HG03280 (cell line): ENCODE results near the gene FAM72B.
"Not testable (repeated sequence)": the region's sequence is repeated elsewhere in the genome, so short reads cannot be mapped to it uniquely, and the experiment has no call there.

Experiments used
- ATAC-seq: cut with Tn5 transposase; IDR thresholded peaks from one replicate; pipeline ENCODE4 v1.9.1; 2021; ENCODE audit warnings: mild to moderate bottlenecking, moderate library complexity; ENCODE audit not compliant: unreplicated experiment

Gene FAM72B

DNA sequence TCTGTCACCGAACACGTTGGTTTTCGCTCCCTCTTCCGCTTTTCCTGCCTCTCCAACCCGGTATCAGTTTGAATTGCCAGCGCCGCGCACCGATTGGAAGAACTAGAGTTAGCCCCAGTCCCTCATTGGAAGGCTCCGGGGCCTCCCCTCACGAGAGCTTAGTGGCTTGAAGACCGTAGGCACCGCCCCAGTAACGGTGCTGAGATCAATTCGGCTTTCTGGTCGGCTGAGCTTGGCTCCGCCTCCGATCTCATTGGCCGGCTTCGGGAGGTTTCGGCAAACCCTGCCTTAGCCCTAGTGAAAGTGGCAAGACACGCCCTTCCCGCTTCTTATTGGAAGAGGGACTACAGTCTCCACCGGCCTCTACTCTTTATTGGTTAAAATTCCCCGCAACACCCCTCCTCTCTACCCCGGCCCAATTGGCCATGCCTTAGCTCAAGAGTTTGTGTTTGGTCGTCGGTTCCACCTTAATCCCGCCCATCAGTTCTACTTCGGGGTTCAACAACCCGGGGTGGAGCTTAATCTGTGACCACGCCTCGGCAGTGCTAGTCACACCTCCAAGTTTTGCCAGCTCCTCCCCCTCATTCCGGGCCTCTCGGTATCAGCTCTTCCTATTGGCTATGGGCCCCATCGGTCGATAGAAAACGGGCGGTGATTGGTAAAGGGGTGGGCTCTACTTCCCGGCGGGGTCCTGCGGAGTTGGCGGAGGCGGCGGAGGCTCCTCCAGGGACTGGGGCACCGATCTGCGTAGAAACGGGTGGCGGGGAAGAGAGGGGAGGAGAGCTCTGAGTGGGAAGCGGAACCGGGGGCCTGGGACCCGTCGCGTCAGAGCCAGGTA lies at the start of gene FAM72B, which contains the start of gene SRGAP2C:
Gene FAM72B (minus strand): TSS at position 51 of the 838 bp plus-strand sequence. CDS start 851 bp downstream, outside the sequence.
Gene SRGAP2C (plus strand): TSS at position 686 of the 838 bp plus-strand sequence. CDS start 2,472 bp downstream, outside the sequence.
- peak; percentile 85 for ATAC-seq

DNA sequence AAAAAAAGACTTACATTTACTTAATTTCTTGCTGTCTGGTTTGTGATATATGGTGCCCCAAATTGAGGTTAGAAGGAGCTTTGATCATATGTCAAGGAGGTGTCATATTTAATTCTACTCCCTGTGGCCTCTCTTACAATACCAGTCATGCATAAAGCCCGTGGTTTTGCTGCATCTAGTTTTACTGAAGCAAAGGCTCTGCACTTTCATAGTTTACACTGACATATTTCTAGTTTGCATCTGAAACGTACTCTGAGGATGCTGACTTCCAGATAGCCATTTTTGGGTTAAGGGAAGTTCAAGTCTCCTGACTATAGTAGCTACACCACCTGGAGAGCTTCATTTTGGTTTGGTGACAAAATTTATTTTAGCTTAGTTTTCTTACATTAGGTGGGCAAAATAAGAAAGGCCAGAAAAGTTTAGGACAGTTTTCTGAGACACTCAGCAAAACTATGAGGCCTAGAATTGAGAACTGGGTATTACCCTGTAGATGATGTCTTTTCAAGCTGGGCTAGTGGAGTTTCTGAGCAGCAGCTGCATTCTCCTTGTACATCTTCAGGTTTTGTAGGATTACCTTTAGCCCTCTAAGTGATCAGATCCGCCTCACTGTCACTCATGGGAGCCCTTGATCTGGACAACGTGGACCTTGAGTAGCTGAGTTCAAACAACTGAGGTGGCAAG lies 48.4 kb upstream of the FAM72B start:
- not testable (repeated sequence) for ATAC-seq

DNA sequence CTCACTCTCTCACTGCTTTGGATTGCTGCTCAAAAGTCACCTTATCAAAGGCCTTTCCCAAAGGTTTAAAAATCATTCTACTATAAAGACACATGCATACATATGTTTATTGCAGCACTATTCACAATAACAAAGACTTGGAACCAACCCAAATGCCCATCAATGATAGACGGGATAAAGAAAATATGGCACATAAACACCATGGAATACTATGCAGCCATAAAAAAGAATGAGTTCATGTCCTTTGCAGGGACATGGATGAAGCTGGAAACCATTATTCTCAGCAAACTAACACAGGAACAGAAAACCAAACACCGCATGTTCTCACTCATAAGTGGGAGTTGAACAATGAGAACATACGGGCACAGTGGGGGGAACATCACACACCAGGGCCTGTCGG lies 46.5 kb upstream of the FAM72B start:
- ATAC-seq = not testable (repeated sequence)

DNA sequence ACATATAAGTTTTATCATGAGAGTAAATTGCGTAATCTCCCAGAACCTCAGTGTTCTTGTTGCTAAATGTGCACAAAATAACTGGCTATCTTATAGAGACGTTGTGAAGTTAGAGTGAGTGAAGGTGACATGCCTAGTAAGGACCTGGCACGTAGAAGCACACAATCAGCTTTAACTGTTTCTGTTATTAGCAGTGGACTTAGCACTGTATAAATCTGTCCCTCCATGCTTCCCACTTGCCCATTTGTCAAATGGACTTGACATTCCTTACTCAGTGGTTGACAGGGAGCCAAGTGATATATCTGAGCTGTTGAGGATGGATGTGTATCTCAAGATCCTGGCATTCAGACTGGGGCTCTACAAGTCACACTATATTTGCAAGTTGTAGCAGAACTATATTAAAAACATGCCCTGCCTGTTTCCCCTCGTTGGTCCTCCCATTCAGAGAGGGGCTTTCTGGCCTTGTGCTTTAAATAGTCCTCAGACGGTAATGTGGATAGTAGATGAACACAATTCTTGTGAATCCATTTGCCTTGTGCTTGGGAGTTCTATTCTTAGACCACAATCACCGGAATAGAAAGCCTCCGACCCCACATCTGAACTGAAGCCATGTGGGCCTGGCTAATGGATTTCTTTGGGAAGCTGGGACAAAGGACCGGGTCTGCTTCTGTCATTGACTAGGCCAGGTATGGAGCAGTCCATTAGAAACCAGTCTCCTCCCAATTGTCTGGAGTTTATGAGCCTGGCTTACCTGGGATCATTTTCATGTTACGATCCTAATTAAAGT lies 43.6 kb upstream of the FAM72B start:
- not testable (repeated sequence) for ATAC-seq

DNA sequence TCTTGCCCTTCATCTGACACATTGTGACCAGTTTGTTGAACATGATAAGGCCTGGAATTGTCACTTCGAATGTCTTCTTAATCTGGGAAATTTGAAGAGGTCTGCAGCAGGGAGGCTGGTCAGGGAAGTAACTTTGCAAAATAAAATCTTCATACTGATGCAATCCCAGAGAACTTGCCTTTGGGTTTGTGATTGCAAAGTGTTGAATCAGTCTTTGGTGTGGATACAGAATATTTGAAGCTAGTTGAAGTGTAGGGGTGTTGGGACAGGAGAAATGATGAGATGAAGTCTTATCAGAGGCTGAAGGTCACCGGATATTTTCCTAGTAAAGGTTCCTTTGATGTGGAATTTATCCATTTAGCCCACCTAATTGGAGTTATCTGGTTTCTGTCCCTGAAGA lies 42.8 kb upstream of the FAM72B start:
- not testable (repeated sequence) for ATAC-seq

DNA sequence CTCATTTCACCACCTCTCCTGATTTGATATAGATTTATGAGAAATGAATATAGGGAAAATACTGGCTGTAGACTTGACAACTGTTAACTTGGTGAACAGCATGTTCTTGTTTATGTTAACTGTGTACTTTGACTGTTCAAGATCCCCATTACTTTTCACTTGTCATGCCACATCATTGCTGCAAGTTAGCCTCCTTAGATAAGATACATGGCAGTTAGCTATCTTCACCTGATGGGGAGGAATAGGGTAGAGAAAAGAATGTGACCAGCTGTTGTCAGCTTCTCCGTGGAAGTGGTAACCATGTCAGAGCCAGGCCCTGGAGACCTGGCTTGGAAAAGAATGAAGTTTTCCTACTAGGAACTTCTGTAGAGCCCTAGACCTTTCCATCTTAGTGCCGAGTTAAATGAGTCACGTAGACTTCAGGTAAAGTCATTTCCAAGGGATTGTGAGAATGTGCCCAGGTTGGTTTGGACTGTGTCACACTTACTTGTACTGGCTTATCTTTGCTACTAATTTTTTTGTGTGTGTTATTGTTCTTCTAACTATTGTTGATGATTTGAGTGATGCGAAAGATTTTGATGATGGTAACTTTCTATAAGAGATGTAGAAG lies 42.3 kb upstream of the FAM72B start:
- ATAC-seq = not testable (repeated sequence)

DNA sequence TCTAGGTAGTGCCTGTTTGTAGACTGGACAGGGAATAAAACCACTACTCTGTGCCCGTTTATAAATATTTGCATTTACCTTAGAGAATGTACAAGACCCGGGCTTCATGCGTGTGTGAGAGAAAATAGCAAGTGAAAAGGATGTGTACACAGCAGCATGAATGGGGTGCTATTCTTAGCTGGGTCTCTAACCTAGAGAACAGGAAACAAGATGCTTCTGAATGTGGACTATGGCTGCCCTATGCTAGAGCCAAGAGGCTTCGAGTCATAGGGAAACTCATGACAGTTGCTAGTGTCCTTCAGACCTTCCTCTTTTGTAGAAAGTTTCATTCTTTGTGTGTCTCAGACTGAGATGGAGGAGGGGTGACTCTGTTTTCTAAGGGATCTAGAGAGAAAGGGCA lies 40.6 kb upstream of the FAM72B start:
- peak; percentile 93 for ATAC-seq

DNA sequence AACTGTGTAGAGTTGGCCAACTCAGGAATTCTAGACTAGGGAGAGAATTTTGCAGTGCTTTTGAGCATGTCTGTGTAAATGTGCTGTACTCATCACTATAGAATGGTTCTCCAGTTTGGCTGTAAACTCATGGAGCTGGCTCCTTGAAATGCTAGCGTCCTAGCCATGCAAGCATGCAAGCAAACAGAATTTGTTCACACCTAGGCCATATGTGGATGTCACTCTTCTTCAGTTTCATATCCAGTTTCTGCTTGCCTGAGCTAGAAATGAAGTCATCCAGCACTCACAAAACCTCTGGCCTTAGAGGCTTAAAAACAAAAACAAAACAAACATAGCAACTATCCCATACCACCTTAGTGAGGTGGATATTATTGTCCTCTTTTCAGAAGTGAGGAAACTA lies 37.6 kb upstream of the FAM72B start:
- peak; percentile 53 for ATAC-seq

DNA sequence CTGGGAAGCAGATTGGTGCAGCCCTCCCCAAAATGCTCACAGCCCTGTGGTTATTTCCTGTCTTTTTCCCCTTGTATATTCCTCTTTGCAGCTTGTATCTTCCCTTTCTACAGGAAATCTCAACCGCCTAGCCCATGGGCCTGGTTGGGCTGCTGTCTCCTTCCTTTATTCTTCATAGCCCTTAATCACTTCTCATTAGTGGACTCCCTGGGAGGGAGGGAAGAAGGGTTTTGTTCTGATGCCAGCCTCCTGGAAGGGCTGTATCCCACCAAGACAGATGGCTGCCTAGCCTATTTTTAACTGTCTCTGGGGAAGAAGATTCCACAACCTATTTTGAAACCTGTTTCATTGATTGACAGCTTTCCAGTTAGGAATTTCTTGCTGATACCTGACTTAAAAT lies 32.5 kb upstream of the FAM72B start:
- not testable (repeated sequence) for ATAC-seq

DNA sequence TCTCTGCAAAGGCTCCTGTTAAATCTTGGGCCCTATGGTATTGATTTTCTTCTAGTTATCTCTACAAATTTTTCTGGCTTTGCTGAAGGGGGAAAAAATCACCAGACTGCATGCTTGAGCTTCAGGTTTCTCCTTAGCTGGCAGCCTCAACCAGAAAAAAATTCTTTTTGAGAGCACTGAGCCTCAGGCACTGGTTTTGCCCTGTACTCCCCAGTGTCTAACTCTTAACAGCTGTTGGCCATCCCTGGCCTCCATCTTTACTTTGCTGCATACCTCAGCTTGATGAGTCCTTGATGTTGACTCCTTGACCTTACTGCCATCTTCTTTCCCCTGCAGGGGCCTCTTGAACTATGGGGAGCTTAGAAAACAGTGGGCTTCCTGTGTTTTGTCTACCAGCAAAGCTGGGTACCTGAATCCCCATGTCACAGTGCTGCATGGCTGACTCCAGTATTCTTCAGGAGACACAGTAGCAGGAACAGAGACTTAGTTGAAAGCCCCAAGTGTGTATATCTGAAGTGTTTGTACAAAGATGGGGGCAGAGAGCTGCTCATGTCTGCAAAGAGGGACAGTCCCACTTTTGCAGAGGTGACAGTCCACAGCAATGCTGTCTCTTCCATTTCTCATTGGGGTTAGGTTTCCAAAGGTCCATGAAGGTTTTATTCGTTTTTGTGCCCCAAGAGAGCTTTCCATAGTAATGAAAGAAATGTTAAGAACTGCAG lies 31.7 kb upstream of the FAM72B start:
- not testable (repeated sequence) for ATAC-seq

DNA sequence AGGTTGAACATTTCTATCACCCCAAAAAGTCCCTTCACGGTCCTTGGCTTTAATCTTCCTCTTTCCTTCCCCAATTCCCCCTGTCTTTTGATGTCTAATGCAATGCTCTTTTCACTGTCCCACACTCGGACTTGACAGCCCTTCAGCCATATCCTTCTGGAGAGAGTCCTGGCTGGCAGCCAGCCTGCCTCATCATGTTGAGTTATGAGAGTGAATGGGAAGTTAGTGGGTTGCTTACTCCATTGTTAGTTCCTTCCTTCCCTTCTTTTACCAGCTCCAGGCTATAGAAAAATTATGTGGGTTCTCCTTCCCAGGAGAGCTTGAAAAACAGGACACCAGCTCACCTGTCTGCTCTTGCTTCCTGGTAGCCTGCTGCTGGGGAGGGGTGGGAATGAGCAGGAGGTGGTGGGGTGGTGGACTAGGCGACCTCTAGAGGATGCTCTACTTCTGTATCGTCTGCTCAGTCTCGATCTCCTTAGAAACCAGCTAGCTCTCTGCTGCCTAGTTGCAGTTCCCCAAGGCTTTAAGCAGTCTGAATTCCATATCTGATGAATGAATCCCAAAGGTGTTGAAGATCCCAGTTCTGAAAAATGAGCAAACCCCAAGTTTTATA lies 30.5 kb upstream of the FAM72B start:
- ATAC-seq = not testable (repeated sequence)

DNA sequence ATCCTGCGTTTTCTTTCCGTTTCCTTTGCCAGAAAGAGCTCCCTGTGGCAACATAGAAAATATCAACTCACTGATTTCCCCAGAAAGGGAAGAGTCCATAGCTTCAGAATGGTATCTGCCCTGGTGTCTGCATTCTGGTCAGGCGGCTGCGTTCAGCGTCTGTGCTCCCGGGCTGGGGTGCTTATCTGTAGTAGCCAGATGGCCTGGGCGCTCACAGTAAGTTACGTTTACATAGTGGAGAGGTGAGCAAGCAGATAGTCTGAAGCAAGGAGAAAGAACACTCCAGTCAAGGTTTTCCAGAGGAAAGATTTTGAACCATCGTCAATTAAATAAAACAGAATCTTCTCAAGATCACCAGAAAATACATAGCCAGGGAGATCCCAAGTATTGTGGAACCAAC lies 29.4 kb upstream of the FAM72B start:
- not testable (repeated sequence) for ATAC-seq

DNA sequence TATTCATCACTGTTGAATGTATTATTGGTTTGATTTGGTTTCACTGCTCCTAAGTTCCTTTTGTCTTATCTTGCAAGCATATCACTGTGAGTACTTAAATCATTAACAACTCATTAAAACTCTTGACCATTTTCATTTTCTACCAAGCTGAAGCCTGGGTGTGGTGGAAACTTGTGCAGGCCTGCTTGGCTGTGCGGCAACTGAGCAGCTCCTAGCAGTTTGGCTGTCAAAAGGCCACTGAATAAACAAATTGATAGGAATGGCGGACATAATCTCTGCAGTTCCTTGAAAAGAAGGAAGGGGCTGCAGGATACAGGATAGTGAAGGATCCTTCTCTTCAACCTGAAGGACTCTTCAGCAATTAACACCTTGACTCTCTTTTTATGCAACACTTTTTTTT lies 26.6 kb upstream of the FAM72B start:
- ATAC-seq = not testable (repeated sequence)

DNA sequence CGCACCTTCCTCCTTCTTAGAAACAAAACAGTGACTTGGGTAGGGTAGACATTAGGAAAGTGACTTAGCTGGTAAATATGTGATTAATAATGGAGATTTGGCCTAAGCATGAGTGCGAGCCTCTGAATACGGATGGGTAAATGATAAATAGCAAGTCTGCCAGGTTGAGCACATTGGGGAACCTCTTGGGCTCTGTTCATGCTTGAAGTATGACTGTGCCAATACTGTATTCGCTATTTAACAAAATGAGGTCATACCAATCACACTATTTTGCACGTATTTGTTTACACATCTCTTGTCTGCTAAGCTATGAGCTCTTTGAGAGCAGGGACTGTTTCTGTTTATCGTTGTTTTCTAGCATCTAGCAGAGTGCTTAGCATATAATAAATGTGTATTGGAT lies 24.2 kb upstream of the FAM72B start:
- not testable (repeated sequence) for ATAC-seq

DNA sequence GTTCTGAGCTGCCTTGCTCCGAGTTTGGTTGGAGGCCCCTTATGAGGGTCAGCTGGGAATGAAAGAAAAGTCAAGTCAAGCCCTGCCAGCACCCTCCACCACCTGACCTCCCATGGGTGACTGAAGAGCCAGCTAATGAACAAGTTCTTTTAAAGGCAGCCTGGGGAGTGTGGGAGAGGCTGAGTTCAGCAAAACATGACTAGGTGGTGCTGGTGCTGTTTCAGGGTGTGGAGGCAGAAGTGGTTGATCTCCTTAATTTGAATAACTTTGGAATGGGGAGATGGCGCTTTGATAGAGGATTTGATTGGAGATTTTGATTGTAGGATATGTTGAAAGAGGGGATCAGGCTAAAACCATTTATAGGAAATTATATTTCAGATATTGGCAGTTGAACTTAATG lies 23.2 kb upstream of the FAM72B start:
- not testable (repeated sequence) for ATAC-seq

DNA sequence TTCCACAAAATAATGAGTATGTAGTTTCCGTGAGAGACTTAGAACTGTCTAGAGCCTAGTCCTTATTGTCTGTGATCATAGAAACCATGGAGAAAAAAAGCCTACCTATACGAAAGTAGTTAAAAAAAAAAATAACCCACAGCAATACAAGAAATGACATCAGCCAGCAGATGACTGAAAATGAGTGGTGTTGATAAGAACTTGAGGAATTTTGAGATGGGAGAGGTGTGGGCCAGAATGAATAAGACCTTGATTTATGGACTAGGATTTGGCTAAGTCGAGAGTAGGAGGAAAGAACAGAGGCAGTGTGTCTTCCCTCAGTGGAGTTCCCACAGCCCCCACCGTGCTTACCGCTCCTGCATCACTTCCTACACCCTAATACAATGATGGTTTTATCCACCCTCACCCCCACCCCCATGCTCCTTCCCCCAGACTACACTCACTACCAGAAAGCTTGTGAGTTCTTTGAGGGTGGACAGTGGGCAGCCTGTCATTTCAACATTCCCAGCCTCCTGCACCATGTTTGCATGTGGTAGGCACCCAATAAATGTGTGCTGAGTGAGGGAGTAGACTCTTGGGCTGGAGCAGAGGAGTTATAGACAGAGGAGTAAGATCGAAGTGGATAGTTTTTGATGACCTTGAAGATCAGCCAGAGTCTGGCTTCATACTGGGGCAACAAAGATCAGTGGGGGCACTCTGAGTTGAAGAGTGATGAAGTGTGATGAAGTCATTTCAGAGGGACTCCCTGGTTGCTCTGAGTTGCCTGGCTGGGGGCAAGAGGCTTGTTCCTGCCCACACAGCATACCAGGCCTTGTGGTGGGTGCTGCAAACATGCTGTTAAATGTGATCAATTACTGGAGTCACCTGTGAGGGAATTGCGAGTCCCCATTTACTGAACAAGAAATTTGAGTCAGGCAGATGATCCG lies 21.9 kb upstream of the FAM72B start:
- not testable (repeated sequence) for ATAC-seq

DNA sequence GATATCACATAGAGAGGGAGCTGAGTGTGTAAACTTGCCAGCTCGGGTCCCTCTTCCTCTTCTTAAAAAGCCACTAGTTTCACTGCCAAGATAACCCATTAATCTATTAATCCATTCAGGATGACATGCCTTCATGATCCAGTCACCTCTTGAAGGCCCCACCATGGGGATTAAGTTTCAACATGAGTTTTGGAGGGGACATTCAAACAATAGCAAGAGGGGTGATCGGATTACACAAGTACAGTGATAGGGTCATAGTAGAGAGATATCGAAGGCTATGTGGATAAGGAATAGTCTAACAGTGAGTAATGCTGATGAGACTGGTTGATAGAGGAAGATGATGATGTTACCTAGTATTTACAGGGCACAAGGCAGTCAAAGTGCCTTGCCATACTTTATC lies 18.8 kb upstream of the FAM72B start:
- ATAC-seq = not testable (repeated sequence)
